HG03103 (cell line): ENCODE measurements around the gene GPC3.

ENCODE experiments used
- ATAC-seq: cut with Tn5 transposase; IDR thresholded peaks from one replicate; pipeline ENCODE4 v1.9.1; 2021; ENCODE audit warnings: low read depth; ENCODE audit not compliant: unreplicated experiment

GPC3 gene

GRCh38 chrX:133586443-133586842 is 399.0 kb downstream of the GPC3 start:
- no peak for ATAC-seq

GRCh38 chrX:133583825-133584224 is 401.6 kb downstream of the GPC3 start:
- ATAC-seq, result no peak

- ATAC-seq, result no peak
These were observed 404.8 kb downstream of the GPC3 start for GRCh38 chrX:133580625-133581024.

GRCh38 chrX:133579631-133580030 is 405.8 kb downstream of the GPC3 start:
- no peak for ATAC-seq

GRCh38 chrX:133576876-133577275 is 408.5 kb downstream of the GPC3 start:
- ATAC-seq, result no peak

- no peak for ATAC-seq
These were observed 409.8 kb downstream of the GPC3 start for GRCh38 chrX:133575501-133576136.

- no peak for ATAC-seq
These were observed 410.7 kb downstream of the GPC3 start for GRCh38 chrX:133574716-133575115.

- no peak for ATAC-seq
These were observed 414.8 kb downstream of the GPC3 start for GRCh38 chrX:133570549-133570948.

- ATAC-seq, result no peak
These were observed 416.2 kb downstream of the GPC3 start for GRCh38 chrX:133569217-133569616.

- no peak for ATAC-seq
These were observed 417.3 kb downstream of the GPC3 start for GRCh38 chrX:133568109-133568508.

- ATAC-seq, result no peak
These were observed 418.5 kb downstream of the GPC3 start for GRCh38 chrX:133566876-133567275.

GRCh38 chrX:133563705-133564104 is 421.7 kb downstream of the GPC3 start:
- ATAC-seq, result no peak

- ATAC-seq, result no peak
These were observed 424.1 kb downstream of the GPC3 start for GRCh38 chrX:133561251-133561650.

GRCh38 chrX:133559909-133560308 is 425.5 kb downstream of the GPC3 start:
- ATAC-seq, result no peak

GRCh38 chrX:133555782-133556458 is 429.5 kb downstream of the GPC3 start:
- ATAC-seq, result no peak

- ATAC-seq, result no peak
These were observed 434.5 kb downstream of the GPC3 start for GRCh38 chrX:133550665-133551485.

GRCh38 chrX:133549295-133549933 is 436.0 kb downstream of the GPC3 start:
- ATAC-seq, result no peak

GRCh38 chrX:133546441-133546840 is 439.0 kb downstream of the GPC3 start:
- ATAC-seq, result no peak

GRCh38 chrX:133544778-133545177 is 440.6 kb downstream of the GPC3 start:
- no peak for ATAC-seq

GRCh38 chrX:133544115-133544514 is 441.3 kb downstream of the GPC3 start:
- no peak for ATAC-seq

- ATAC-seq, result no peak
These were observed 441.7 kb downstream of the GPC3 start for GRCh38 chrX:133543654-133544053.
